ENCODE results near the gene RNF224. TPM values are rescaled to one million over a fixed set of nuclear protein-coding genes. Genes with fewer than 3 reads are reported as not detected.

Gene RNF224
- total and polyA plus RNA-seq, 12 donors: 0.14 TPM; not detected in 11

DNA sequence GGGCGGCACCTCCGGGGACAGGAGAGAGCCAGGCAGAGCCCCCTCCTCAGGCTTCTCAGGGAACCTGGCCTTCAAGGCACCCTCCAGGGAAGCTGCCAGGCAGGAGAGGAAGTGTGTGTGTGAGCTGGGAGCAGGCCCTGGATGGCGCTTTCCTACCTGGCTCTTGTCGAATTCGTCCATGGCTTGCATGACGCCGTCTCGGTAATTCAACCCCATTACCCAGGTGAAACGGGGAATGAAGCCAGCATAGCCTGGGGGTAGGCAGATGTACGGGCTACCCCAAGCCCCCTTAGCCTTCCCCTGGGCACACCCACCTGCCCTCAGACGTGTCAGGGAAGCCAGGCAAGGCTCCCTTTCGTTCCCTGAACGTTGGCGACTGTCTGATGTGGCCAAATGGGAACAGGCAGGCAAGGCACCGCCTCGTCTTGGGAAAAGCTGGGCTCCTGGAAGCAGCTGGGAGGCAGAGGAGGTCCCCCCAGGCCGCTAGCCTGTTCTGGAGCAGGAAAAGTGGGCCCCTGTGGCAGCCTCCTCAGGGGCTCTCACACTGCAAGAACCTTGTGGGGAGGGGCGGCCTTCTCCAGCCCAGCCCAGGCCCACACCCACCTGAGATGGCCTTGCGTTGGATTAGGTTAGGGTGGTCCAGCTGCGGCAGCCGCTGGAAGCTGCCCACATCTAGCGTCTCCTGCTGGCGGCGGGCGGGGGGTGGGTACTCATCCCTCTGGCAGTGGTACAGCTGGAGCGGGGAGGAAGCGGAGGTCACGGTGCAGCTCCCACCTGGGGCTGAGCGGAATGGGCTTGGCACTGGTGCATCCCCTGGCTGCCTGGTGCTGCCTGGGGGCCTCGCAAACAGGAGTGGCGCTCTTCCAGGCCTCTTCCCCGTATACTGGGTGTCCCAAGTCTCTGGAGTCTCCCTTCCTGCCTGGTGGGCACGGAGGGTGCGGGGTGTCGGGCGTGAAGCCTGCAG lies 17.5 kb downstream of the RNF224 start:
- Histone ChIP-seq H3K27me3 (no peaks in the 10 kb centered on the region), H3K27ac (no peak overlapping the region), H3K4me1 (peaks cover 4 to 42% (median 29%) of the 10 kb centered on the region in 9 donors), H3K9me3 (no peaks in the 10 kb centered on the region), H3K4me3 (no peak overlapping the region), H3K36me3 (peaks cover 0 to 26% (median 12%) of the 10 kb centered on the region in 9 donors)
- intact Hi-C loops (cut with DNase I): no loop called here
- ATAC-seq: no peak
- TF ChIP-seq, protein P1, sequence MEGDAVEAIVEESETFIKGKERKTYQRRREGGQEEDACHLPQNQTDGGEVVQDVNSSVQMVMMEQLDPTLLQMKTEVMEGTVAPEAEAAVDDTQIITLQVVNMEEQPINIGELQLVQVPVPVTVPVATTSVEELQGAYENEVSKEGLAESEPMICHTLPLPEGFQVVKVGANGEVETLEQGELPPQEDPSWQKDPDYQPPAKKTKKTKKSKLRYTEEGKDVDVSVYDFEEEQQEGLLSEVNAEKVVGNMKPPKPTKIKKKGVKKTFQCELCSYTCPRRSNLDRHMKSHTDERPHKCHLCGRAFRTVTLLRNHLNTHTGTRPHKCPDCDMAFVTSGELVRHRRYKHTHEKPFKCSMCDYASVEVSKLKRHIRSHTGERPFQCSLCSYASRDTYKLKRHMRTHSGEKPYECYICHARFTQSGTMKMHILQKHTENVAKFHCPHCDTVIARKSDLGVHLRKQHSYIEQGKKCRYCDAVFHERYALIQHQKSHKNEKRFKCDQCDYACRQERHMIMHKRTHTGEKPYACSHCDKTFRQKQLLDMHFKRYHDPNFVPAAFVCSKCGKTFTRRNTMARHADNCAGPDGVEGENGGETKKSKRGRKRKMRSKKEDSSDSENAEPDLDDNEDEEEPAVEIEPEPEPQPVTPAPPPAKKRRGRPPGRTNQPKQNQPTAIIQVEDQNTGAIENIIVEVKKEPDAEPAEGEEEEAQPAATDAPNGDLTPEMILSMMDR (IDR thresholded peaks at IDR 0.05): no peak
- 70 to 76% methylated on average over 36 of the region's 36 CpGs for WGBS, 2 donors
- no peak for DNase-seq

DNA sequence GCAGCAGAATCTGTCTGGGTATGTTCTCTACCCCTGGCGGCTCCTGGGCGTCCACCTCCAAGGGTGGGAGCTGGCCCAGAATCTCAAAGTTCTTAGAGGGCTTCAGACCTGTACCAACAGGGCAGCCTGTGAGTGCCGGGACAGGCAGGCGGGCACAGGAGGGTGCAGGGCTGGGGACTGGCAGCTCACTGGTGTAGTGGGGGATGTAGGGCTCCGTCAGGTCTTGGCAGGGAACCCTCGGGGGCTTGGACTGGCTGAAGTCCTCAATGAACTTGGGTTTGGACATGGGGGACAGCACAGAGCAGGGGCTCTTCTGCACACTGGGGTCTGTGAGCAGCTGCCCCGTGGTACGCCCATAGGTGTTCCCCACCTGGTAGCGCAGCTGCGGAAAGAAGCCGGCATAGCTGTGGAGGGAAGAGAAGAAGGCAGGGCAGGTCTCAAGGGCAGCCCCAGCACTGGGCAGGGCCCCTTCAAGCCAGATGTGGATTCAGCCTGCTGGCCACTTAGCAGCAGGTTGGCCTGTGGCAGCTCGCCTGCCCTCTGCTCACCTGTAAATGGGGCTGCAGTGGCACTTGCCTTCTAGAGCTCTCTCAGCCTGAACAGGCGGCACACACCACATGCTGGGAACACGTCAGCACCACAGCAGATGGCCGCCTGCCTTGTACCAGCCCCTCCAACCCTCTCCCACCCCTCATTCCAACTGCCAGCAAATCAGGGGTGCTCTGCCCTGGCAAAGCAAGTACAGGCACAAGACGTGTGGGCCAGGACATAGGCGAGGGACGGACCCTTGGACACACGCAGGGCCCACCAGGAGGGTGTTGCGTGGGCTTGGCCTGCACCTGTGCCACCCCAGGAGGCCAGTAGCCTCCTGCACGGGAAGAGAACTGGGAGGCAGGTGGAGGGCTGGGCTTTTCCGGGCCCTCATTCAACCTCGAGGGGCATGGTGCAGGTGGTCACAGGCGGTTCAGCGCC lies 18.4 kb downstream of the RNF224 start:
- Histone ChIP-seq H3K4me1 (peaks cover 3 to 47% (median 32%) of the 10 kb centered on the region in 9 donors), H3K27ac (no peak overlapping the region), H3K9me3 (no peaks in the 10 kb centered on the region), H3K27me3 (no peaks in the 10 kb centered on the region), H3K4me3 (no peak overlapping the region), H3K36me3 (peaks cover 0 to 26% (median 12%) of the 10 kb centered on the region in 9 donors)
- intact Hi-C loops (cut with DNase I): no loop called here
- DNase-seq (no peak), ATAC-seq (no peak)
- 93 to 95% methylated on average over 25 of the region's 25 CpGs for WGBS, 2 donors
- TF ChIP-seq, protein P1 (IDR thresholded peaks at IDR 0.05): no peak

DNA sequence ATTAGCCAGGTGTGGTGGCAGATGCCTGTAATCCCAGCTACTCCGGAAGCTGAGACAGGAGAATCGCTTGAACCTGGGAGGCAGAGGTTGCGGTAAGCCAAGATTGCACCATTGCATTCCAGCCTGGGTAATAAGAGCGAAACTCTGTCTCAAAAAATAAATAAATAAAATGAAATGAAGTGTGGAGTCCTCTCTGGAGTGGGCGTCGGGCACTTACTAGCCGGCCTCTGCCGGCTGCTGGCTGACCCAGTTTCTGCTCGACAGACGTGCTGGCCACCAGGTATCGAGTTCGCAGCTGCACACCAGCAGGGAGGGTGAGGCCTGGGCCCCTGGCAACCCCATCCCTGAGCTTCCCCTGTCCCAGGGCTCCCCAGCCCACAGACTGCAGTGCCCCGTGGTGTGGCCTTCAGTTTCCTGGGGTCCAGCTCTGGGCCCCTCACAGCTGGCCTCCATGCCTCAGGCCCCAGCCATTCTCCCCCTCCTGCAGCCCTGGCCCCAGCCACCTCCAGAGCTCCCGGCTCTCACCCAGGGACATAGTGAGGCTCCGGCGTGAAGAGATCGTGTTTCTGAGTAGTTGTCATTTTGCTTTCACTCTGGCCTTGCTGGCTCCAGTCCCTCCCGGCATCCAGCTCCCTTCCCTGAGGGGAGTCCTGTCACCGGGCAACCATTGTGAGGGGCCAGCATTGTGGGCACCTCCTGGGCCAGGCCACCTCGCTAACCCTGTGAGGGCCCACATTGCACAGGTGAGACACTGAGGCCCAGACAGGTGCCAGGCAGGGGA lies 20.0 kb downstream of the RNF224 start:
- Histone ChIP-seq H3K4me1 (peaks cover 3 to 45% (median 28%) of the 10 kb centered on the region in 9 donors), H3K27ac (no peak overlapping the region), H3K27me3 (no peaks in the 10 kb centered on the region), H3K9me3 (no peaks in the 10 kb centered on the region), H3K4me3 (no peak overlapping the region), H3K36me3 (peaks cover 0 to 18% (median 8%) of the 10 kb centered on the region in 9 donors)
- intact Hi-C loops (cut with DNase I): no loop called here
- WGBS, 2 donors: 77 to 78% methylated on average over 20 of the region's 20 CpGs
- DNase-seq (no peak), ATAC-seq (no peak)
- TF ChIP-seq, protein P1 (IDR thresholded peaks at IDR 0.05): no peak

Measured in heart right ventricle (tissue), 16 donors.